ENCODE data around the gene KCNIP3.
"Not testable (repeated sequence)": the region's sequence is repeated elsewhere in the genome, so short reads cannot be mapped to it uniquely, and the experiment has no call there.

Gene KCNIP3

GRCh38 chr2:95346738-95347671 lies 49.9 kb downstream of the KCNIP3 start:
- DNase-seq: peak in 1 of 51 donors; percentile 16

- no peak for DNase-seq
Measured at GRCh38 chr2:95347681-95348608, 50.8 kb downstream of the KCNIP3 start.

DNA sequence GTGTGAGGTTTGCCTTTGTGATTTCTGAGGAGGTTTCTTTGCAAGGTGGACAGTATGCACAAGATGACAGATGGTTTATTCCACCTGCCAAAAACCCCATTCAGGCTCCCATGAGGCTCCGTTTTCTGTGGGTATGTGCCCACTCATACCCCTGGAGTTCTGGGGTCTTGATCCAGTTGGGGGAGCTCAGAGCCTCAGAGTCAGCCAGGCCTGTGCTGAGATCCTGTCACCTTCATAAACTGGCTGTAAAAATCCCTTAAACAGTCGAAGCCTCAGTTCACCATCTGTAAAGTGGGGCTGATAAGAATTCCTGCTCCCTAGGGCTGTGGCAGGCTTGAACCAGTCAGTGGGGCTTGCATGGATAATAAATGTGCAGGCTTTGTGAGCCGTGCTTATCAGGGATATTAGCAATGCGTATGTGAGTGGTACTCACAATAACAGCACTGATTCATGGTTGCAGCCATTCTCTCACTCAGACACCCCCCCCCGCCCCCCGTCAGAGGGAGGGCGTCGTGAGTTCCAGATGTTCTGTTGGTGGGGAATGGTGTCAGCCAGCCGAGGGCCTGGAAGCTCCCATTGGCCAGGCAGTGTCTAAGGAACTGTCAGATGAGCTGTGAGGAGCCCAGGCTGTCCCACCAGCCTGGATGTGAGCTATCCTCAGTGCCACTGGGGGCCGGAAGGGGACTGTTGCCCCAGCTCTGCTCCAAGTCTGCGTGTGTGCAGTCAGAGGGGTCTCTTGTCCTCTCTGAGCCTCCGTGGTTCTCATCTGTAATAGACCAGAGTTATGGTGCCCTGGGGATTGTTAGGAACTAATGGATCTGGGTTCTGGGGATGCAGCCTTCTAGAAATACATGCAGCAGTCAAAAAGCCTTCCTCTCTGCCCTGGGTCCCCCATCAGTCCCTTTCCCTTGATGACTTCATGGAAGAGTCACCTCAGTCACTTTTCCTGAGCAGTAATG lies 51.7 kb downstream of the KCNIP3 start:
- DNase-seq: peak in 2 of 51 donors; percentile 10 to 18

DNA sequence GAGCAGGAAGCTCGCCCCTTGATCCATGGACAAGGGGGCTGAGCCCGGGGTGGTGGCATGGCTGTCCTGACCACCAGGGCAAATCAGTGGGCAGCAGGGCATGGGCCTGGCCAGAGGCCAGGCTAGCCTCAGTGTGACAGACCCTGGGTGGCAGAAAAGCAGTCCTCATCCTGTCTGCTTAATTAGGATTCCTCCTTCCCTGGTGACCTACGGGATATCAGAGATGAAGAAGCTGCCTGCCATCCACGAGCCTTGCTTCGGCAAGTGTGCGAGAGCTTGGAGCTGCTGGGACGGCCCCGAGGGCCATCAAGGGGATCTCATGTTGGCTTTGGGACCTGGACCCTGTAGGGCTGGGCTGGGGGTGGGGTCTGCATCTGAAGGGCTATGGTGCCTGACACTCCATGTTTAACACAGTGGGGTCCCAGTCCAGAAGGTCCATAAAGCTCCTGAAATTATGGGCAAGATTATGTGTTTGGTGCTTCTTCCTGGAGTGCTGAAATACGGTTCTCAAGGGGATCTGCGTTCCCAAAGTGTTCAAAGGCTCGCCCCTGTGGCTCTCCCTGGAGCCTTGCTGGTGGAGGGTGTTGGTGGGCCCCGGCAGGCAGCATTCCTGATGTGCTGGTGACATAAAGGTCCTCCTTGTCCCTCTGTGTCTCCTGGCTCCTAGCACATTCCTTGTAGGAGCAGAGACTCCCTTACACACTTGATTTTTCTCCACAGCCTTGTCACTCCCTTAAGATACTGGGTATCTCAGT lies 52.6 kb downstream of the KCNIP3 start:
- DNase-seq: no peak

DNA sequence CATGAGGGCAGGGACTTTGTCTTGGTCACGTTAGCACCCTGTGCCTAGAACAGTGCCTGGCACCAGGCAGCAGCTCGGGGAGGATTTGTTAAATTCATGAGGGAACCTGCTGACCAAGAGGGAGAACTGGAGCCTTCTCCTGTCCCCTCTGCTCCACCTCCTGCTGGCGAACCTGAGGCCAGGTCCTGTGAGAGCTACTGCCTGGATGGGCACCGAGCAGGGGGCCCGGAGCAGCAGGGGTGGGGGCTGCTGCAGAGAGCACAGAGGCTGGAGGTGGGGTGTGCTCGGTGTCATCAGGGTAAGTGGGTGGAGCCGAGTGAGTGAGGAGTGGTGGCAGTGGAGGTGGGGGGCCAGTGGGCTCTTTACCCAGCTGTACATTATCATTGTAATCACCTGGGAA lies 53.2 kb downstream of the KCNIP3 start:
- DNase-seq: no peak

- DNase-seq: no peak
Measured at GRCh38 chr2:95350774-95351597, 53.8 kb downstream of the KCNIP3 start.

GRCh38 chr2:95351598-95351915 lies 54.4 kb downstream of the KCNIP3 start:
- DNase-seq: no peak

DNA sequence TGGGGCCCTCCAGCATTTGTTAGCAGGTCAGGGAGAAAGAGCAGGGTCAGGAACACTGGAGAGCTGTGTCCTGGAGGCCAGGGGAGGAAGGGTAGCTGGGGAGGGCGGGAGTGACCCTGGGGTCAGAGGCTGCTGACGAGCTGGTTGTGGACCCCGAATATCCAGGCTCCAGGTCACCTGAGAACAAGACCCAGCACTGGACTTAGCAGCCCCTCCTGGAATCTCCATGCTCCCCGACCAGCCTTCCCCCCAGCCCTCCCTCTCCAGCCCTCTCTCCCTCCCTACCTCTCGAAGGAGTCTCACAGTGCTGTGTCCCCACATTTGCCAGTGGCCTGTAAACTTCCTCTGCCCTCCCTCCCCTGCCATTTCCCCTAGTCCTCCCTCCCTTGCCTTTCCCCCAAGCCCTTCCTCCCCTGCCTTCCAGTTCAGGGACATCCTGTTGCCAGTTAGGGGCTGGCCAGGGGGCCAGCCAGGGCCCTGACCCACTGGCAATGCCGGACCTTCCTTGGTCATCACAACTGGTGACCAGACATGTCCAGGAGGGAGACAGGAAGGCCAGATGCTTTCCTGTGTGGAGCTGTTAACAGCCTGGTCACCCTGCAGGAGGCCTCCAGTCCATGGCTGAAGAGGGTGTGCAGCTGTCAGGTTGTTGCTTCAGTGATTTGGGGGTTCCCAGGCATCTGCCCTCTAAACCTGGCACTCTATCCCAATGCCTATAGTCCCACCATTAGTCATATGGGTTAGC lies 55.3 kb downstream of the KCNIP3 start:
- DNase-seq: no peak

DNA sequence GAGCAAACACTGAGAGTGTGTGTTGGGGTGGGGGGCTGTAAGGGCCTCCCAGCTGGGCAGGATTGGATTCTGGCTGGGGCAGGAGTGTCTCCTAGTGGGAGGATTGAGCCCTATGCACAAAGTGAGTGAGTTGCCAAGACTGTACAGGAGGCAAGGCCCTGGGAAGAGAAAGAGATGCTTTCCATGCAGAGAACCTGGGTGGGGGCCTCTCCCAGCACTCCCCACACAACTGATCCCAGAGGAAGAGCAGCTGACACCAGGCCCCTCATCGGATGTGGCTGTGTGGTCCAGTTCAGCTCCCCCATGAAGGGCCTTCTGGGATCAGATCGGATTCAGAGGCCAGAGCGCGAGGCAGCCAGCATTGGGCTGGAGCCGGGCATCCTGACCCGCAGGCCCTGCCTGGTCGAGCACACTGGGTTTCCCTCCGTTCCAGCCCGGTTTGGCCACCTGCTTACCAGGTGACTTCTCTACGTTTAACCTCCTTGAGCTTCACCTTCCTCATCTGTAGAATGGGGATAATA lies 56.0 kb downstream of the KCNIP3 start:
- no peak for DNase-seq

DNA sequence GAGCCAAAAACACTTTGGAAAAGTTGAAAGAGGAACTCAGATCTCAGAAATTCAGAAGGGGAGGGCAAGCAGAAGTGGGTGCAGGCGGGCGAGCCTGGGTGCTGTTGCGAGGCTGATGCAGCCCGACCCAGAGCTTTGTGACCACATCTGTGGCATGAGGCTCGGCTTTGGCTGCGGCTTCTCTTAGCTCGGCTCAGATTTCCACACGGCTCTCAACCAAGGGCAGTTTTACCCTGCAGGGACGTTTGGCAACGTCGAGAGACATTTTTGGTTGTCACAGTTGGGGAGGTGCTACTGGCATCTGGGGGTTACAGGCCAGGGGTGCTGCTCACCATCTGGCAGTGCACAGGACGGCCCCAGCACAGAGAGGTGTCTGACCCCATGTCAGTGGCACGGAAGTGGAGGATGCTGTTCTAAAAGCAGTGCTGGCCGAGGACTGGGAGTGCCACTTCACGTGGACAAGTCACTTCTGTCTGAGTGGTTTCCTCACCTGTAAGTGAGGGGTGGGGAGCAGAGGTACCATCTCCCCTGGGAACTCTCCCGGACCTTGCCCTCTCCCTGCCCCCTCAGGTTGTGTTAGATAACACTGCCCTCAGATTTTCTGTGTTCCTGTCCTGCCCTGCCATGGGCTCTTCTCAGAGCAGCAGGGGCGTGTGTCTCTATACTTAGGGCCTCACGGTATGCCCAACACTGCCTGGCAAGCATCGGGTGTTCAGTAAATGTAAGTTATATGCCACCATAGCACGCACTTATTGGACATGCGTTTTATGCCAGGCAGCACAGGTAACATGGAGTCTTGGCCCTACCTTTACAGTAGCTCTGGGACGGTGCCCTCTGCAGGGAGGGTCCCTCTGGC lies 56.7 kb downstream of the KCNIP3 start:
- no peak for DNase-seq

DNA sequence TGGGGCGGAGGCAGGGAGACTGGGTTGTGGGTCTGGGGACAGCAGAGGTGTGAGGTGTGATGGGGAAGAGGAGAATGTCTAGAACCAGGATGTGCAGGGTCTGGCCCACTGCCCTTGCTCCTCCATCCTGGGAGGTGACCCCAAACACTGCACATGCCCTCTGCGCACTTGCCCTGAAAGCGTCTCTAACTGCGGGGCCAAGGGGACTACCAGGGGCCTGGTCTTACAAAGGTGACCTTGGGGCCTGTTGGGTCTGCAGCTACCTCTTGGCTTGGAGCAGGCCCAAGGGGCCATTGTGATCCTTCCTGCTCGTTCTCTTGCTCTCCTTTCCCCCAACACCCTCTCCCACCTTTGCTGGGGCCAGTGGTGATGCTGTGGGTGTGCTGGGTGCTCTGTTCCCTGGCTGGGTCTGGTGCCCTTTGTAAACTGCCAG lies 57.3 kb downstream of the KCNIP3 start:
- DNase-seq: no peak

DNA sequence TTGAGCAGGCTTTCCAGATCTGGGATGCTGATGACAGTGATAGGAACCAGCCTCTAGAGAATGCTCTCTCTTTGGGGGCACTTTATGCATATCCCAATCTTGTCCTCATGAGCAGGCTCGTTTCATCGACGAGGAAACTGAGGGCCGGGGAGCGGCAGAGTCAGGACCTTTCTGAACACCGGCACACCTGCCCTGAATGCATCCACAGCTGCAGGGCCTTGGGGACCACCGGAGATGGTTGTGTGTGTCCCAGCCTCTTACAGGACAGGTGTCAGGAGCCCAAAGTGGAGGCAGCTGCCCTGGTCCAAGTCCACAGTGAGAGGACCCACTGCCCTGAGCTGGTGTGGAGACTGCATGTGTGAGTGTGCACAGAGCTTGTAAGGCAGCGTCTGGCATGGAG lies 57.8 kb downstream of the KCNIP3 start:
- no peak for DNase-seq

GRCh38 chr2:95355486-95355885 lies 58.3 kb downstream of the KCNIP3 start:
- not testable (repeated sequence) for DNase-seq

DNA sequence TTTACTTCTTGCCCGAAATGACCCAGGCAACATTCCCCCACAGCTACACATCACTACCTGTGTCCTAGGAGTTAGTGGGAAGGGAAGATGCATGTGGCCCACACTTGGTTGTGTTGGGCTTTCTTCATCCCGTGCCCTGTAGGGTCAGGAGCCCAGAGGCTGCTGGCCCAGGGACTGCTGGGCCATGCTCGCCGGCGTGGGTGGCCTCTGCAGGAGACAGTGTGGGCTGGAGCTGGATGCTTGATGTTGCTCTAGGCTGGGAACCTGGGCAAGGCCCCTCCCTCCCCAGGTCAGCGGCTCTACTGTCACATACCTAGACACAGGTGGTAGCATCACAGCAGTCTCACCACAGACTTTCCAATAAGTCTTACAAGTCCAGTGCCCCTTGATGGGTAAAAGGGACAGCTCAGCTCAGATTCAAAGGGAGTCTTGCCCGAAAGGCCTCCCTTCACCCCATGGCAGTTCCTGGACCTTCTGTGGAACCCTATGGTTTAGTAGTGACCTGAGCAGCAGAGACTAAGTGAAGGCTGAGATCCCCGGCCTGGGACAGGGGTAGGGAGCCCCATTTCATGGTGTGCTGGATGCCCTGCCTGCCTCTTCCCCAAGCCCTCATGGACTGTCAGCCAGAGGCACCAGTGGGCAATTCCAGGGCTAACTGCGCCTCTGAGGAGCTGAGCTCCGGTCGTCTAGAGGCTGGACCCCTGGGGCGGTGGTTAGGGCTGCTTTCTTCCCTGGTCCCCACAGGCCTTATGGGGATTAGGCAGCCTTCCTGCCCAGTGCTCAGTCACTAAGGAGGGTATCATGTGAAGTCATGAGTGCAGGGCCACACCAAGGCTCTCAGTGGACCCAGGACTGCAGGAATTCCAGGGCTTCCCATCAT lies 59.9 kb downstream of the KCNIP3 start:
- DNase-seq: no peak

- DNase-seq: no peak
Measured at GRCh38 chr2:95357717-95358280, 60.7 kb downstream of the KCNIP3 start.

DNA sequence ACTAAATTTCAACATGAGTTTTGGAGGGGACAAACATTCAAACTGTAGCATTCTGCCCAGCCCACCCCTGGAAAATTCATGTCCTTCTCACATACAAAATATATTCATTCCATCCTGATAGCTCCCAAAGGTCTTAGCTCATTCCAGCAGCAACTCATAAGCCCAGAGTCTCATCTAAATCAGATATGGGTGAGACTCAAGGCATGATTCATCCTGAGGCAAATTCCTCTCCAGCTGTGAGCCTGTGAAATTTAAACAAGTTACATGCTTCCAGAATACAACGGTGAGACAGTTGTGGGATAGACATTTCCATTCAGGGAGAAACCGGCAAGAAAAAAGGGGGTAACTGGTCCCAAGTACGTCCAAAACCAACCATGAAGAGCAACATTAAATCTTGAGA lies 61.9 kb downstream of the KCNIP3 start:
- DNase-seq: no peak
